Left ventricle myocardium superior (tissue), 1 donor: ENCODE data around the gene ABCB7. TPM values are rescaled to one million over a fixed set of nuclear protein-coding genes. Genes with fewer than 3 reads are reported as not detected.
A peak's percentile ranks its signal among the peaks of the same experiment; 100 is the strongest.
"Not testable (repeated sequence)": the region's sequence is repeated elsewhere in the genome, so short reads cannot be mapped to it uniquely, and the experiment has no call there.

Experiments
- ATAC-seq: fragments of 200-7000 bp; cut with Tn5 transposase; one replicate; pipeline ENCODE4 v1.9.1; 2020; ENCODE audit warnings: mild to moderate bottlenecking, moderate library complexity
- DNase-seq: peaks from one replicate; pipeline ENCODE4 v3.0.0-alpha.2; 2020
- intact Hi-C: fragments of 100-400 bp; cut with micrococcal nuclease; formaldehyde crosslinking; loops from one replicate; pipeline ENCODE4 v1.11.0; 2022
- long read RNA-seq: library from polyadenylated mRNA; unstranded; transcript quantifications from one replicate; pipeline ENCODE4 v2.0.0, GENCODE V29; 2021
- total RNA-seq: library from RNA; stranded (reverse); fragmentation: NEBNext Ultra II Directional; extraction: Animal tissue kit (Norgen Biotek cat#: 25700); gene quantifications from one replicate; pipeline ENCODE4 v1.2.1, GENCODE V29; 2021
- donor health status: DM: no; HTN: yes; CAD: no; lungs with severe emphysema.

The ABCB7 gene
- 44.1 TPM for total RNA-seq
- long read RNA-seq, full-length matches to known transcripts: 49 of 58 reads
- long read RNA-seq, partial matches to known transcripts: 0 of 58 reads
- long read RNA-seq, other reads (novel, unspliced or antisense): 9 of 58 reads

DNA sequence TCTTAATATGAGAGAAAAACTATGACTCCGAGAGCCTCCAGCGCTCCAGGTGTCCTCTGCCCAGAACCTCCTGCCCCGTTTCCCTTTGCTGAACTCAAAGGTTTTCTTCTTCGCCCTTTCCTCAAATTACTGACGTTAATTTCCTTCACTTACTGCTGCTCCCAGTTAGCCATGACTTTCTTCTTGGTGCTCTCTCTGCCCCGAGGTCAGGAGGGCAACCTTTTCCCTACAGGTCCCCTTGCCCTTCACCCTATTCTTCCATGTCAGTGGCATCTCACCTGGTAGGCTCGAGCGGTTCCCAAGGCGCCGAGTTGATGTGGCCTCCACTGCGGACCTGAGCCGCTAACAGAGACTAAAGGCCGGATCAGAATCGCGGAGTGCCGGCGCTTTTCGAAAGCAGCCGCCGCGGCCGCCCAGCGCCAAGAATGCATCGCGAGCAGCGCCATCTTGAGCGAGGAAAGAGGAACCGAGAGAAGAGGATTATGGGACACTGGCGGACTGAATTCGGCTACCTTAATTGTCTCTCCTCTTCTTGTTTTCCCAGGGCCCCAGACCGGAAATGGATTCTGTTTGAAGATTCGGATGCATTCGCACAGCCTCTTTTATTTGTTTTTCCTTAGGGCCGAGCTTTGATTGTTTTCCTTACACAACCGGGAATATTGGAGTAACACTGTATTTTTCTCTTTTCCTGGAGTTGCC, at the start of gene ABCB7:
ABCB7 (minus strand) TSS at position 457 of the 699 bp plus-strand sequence; CDS start at position 446, 11 bp downstream.
- peak; percentile 96 for ATAC-seq
- intact Hi-C loops: loop anchor here (10.0 kb wide), 1 partner anchor 541 kb away; the partner anchor contains the start of gene RLIM
- peak; percentile 53 for DNase-seq

DNA sequence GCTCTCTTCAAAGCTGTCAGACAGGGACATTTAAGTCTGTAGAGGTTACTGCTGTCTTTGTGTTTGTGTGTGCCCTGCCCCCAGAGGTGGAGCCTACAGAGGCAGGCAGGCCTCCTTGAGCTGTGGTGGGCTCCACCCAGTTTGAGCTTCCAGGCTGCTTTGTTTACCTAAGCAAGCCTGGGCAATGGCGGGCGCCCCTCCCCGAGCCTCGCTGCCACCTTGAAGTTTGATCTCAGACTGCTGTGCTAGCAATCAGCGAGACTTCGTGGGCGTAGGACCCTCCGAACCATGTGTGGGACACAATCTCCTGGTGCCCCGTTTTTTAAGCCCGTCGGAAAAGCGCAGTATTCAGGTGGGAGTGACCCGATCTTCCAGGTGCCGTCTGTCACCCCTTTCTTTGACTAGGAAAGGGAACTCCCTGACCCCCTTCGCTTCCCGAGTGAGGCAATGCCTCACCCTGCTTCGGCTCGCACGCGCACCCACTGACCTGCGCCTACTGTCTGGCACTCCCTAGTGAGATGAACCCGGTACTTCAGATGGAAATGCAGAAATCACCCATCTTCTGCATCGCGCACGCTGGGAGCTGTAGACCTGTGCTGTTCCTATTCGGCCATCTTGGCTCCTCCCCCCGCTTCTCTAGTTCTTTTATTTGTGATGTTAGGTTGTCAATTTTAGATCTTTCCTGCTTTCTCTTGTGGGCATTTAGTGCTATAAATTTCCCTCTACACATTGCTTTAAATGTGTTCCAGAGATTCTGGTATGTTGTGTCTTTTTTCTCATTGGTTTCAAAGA, 32.5 kb upstream of the ABCB7 start:
- intact Hi-C loops, DNase-seq, ATAC-seq: not testable (repeated sequence)

DNA sequence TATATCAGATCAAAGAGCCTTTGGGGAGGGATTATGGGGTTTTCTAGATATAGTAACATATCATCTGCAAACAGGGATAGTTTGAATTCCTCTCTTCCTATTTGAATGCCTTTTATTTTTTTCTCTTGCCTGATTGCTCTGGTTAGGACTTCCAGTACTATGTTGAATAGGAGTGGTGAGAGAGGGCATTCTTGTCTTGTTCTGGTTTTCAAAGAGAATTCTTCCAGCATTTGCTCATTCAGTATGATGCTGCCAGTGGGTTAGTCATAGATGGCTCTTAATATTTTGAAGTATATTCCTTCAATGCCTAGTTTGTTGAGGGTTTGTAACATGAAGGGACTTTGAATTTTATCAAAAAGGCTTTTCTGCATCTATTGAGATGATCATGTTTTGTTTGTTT, 25.6 kb upstream of the ABCB7 start:
- DNase-seq (no peak), ATAC-seq (no peak)
- intact Hi-C loops: no loop called here

DNA sequence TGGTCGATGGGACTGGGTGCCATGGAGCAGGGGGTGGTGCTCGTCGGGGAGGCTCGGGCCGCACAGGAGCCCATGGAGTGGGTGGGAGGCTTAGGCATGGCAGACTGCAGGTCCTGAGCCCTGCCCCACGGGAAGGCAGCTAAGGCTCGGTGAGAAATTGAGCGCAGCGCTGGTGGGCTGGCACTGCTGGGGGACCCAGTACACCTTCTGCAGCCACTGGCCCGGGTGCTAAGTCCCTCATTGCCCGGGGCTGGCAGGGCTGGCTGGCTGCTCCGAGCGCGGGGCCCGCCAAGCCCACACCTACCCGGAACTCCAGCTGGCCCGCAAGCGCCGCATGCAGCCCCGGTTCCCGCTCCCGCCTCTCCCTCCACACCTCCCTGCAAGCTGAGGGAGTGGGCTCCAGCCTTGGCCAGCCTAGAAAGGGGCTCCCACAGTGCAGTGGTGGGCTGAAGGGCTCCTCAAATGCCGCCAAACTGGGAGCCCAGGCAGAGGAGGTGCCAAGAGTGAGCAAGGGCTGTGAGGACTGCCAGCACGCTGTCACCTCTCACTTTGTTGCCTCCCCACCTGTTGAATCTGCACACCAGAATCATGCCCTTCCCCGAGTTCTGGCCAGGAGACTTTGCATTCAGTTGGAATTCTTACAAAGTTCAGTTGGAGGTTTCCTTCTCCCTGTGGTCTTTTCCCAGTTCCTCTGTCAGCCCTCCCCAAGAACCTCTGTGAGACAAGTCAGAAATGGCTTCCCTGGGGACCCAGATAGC, 23.6 kb upstream of the ABCB7 start:
- DNase-seq, intact Hi-C loops, ATAC-seq: not testable (repeated sequence)

DNA sequence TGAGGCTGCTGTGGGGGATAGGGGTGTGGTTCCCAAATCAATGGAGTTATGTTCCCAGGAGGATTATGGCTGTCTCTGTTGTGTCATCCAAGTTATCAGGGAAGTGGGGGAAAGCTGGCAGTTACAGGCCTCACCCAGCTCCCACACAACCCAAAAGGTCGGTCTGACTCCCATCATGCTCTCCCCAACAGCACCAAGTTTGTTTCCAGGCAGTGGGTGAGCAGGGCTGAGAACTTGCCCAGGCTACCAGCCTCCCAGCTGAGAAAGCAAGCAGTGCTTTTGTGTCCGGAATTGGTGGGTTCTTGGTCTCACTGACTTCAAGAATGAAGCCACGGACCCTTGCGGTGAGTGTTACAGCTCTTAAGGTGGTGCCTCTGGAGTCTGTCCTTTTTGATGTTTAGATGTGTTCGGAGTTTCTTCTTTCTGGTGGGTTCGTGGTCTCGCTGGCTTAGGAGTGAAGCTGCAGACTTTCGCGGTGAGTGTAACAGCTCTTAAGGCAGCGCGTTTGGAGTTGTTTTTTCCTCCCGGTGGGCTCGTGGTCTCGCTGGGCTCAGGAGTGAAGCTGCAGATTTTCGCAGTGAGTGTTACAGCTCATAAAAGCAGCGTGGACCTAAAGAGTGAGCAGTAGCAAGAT, 16.3 kb upstream of the ABCB7 start:
- DNase-seq, intact Hi-C loops, ATAC-seq: not testable (repeated sequence)

DNA sequence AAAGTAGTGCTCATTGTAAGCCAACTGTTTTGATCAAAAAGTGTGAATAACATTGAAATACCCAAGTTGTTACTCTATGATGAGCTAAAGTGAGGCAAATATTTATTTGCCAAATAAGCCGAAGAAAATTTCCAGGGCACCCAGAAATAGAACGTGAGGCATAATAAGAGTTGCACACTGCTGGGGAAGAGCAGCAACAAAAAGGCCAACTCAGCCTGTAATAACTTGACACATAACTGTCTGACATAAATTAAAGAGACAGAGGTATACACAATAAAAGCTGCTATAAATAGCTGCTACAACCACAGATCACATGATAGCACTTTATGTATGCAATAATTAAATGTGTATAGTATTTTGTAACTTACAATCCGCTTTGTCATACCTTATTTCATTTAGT, 2.0 kb upstream of the ABCB7 start:
- no peak for DNase-seq
- intact Hi-C loops: loop anchor here (10.0 kb wide), 1 partner anchor 543 kb away; the partner anchor contains the start of gene RLIM
- no peak for ATAC-seq

DNA sequence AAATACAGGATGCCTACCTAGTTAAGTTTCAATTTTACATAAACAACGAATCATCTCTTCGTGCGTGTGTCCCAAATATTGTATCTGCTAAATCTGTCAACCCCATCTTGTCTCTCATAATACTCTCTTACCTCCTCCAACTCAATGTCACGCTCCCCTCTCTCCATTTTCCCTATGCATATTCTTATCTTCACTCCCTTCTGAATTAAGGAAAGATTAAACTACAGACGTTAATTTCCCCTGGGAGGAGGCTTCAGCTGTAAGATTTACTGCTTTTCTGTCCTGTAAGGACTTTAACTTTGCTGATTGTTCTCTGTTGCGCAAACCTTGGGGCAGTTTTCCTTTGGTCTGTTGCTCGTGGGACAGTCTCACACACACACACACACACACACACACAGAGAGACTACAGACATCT, 455 bp upstream of the ABCB7 start:
- DNase-seq (no peak), ATAC-seq (peak; percentile 41)
- intact Hi-C loops: loop anchor here (10.0 kb wide), 1 partner anchor 542 kb away; the partner anchor contains the start of gene RLIM

DNA sequence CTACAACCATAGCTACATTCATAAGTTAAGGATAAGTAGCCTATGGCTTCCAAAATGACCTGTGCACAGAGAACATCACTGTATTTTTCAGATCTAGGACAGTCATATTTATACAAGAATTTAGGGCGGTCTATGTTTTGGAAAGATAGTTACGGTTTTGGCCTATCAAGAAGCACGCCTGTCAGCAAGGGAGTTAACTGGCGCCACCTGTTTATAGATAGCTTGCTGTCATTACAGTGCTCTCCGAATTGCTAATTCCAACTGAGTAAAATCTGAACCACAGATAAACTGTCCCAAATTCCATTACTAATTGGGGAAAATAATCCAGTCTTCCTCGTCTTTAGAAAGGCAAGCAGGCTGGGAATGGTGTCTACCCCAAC, 646 bp downstream of the ABCB7 start:
- intact Hi-C loops: loop anchor here (10.0 kb wide), 1 partner anchor 541 kb away; the partner anchor contains the start of gene RLIM
- DNase-seq: no peak
- ATAC-seq: peak; percentile 52

DNA sequence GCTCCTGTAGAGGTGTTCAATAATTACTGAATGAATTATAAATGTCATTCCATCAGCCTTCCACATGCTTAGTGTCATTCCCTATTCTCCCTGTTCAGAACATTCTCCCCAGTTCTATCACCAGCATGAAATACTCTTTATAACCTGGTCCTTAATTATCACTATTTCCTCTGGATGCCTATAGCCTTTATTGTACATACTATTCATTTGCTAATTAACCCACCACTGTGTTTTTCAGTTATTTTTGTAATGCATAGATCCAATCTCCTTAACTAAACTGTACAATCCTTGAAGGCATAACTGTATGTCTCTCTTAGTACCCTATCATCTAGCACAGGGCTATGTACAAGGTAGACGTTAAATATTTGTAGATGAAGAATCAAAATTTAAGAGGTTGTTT, 1.2 kb downstream of the ABCB7 start:
- ATAC-seq (no peak), DNase-seq (no peak)
- intact Hi-C loops: loop anchor here (10.0 kb wide), 1 partner anchor 540 kb away; the partner anchor contains the start of gene RLIM

DNA sequence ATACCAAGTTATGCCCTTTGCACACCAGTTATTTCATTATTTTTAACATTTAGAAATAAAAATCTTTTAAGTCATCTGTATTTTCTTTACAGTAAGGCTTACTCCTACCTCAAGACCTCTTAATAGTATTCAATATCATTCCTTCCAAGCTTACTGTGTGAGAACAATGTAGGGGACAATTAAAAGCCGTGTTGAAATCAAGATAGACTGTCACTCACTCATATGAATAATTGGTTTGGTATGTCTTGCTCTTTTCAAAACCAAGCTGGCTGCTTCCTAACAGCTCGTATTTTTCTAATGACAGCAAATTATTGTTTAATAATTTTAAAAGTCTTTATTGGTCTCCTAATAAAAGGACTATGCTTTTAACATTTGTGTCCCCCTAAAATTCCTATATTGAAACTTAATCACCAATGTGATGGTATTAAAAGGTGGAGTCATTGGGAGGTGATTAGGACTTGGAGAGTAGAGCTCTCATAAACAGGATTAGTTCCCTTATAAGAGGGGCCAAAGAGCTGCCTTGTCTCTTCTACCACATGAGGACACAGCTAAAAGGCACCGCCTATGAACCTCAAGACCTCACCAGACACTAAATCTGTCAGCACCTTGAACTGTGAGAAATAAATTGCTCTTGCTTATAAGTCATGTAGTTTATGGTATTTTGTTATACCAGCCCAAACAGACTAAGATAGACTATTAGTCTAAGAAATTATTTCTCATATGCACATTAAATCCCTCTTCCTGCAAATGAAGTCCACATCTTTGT, 4.1 kb downstream of the ABCB7 start:
- DNase-seq (no peak), ATAC-seq (no peak)
- intact Hi-C loops: loop anchor here (10.0 kb wide), 1 partner anchor 537 kb away; the partner anchor contains the start of gene RLIM

DNA sequence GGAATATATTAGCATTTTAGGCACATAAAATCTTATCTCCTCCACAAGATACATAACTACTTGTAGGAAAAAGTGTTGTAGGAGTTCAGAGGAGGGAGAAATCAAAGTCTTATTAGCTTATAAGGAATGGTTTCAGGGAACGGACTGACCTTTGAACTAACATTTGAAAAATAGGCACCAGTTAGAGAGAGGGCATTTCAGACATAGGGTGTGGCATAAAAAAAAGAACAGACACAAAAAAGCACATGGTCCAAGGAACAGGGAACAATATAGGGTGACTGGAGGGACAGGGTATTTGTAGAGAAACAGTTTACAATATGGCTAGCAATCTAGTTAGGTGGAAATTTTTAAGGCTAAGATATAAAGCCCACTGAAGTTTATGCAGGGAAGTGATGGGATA, 6.4 kb downstream of the ABCB7 start:
- intact Hi-C loops: loop anchor here (10.0 kb wide), 1 partner anchor 535 kb away; the partner anchor contains the start of gene RLIM

DNA sequence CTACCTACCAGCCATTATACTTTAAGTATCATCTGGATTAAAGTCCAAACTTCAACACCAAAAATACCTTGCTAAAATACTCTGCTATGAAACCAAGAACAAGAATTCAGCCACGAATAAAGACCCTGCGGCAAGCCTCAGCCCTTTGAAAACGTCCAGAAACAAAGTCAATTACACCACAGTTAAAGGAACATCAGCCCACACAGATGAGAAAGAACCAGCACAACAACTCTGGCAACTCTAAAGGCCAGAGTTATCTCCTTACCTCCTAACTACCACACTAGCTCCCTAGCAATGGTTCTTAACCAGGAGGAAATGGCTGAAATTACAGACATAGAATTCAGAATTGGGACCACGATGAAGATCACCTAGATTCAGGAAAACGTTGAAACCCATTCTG, 23.4 kb downstream of the ABCB7 start:
- intact Hi-C loops: no loop called here
- no peak for DNase-seq

More for the DNA sequence above, 6.4 kb downstream of the ABCB7 start:
- ATAC-seq (no peak), DNase-seq (no peak)

DNA sequence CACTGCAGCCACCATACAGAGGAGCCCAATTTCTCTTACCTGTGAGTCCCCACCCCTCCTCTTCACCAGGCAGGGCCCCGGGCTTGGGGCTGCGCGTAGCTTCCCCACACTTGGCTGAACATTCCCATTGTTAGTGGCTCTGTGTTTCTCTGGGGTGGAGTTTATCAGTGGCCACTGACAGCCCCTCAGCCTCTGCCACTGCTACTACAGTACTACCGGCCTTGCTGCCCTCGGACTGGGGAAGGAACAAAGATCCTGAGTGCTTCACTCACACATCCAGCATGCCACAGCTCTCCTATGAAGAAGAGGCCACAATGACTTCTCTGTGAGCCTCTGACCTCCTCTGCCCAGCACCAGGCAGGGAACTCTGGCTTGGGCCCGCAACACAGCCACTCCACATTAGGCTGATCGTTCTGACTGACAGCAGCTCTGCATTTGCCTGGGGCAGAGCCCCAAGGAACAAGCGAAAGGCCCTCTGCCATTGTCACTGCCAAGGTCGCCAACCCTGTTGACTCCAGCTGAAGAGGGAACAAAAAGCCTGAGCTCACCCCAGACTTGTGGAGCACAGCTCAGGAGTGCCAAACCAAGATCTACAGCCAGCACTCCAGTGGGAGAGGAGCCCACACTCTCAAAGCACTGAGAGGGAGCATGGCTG, 24.0 kb downstream of the ABCB7 start:
- intact Hi-C loops: no loop called here
- DNase-seq (peak; percentile 33), ATAC-seq (peak; percentile 86)

More for the DNA sequence above, 23.4 kb downstream of the ABCB7 start:
- ATAC-seq: no peak

DNA sequence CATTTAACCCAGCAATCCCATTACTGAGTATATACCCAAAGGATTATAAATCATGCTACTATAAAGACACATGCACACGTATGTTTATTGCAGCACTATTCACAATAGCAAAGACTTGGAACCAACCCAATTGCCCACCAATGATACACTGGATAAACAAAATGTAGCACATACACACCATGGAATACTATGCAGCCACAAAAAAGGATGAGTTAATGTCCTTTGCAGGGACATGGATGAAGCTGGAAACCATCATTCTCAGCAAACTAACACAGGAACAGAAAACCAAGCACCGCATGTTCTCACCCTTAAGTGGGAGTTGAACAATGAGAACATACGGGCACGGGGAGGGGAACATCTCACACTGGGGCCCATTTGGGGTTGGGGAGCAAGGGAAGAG, 27.0 kb downstream of the ABCB7 start:
- DNase-seq, intact Hi-C loops, ATAC-seq: not testable (repeated sequence)

DNA sequence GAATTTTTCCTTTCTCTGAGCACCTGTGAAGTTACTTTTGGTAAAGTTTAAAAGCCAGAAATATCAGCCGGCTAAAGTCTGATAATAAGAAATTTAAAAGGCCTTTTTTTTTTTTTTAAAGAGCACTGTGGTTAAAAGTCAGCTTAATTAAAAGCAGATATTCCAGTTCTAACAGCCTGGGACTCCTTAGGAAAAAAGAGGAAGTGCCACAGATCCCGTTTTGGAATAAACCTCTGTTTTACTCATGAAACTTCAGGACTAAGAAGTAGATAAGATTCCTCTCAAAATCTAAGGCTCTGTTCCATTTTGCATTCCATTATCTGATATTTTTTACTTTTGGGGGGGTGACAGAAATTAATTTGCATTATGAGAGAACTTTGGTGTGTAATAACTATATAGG, 37.8 kb downstream of the ABCB7 start:
- intact Hi-C loops: no loop called here
- DNase-seq: no peak
- no peak for ATAC-seq

DNA sequence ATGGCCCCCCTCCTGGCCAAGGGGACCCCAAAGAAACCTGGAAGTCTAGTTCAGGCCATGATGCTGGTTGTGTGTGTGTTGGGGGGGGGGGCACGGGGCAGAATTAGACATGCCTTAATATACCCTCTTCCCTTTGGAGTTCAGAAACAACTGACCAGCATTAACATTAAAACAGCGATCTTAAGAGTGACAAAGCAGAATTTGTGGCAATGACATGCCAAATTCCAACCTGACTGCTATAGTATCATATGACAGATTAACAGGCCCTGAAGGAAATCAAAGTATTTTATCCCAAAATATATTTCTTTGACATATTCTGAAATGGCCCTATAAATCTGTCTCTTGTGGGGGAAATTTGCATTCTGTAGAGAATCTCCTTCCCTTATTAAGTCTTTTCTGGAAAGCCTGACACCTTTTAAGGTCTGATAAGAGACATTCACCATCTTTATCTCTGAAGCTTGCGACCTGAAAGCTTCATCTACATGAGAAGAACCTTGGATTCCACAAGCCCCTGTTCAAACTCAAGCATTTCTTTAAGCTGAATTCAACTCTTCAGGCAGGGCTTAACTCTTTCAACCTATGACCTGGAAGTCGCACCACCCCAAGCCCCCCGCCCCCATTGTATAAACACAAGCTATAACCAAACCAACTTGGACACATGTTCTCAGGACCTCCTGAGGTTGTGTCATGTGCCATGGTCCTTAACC, 40.2 kb downstream of the ABCB7 start:
- intact Hi-C loops: no loop called here
- no peak for ATAC-seq
- no peak for DNase-seq

DNA sequence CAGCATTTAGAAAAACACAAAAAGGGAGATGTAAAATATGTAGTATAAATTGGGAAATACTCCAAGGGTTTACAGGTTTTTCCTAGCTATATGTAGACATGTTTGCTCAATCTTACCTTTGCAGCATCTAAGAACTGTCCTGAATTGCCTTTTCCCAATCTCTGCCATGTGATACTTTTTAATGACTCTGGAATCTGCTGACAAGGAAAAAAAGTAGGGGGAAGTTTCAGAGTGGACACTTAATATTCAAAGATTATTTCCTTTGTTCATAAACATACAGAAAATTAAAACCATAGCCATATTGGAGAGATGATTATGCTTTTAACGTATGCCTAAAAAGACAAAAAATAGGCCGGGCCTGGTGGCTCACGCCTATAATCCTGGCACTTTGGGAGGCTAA, 41.4 kb downstream of the ABCB7 start:
- ATAC-seq: no peak
- intact Hi-C loops: no loop called here
- DNase-seq: no peak
